Dermis blood vessel endothelial cell (primary cell): ENCODE data around the gene SEMA3D. TPM values are rescaled to one million over a fixed set of nuclear protein-coding genes. Genes with fewer than 3 reads are reported as not detected.
A peak's percentile ranks its signal among the peaks of the same experiment; 100 is the strongest.

Experiments
- DNase-seq: peaks from one replicate; pipeline ENCODE4 v3.0.0; 2010
- total RNA-seq: library from RNA; depleted of rRNA; stranded (reverse); fragments of >200 nt; gene quantifications from 2 replicates; pipeline ENCODE4 v1.2.3, GENCODE V29; 2014

SEMA3D gene
- total RNA-seq, 1 donor from 2014 or later = 20.4 TPM

DNA sequence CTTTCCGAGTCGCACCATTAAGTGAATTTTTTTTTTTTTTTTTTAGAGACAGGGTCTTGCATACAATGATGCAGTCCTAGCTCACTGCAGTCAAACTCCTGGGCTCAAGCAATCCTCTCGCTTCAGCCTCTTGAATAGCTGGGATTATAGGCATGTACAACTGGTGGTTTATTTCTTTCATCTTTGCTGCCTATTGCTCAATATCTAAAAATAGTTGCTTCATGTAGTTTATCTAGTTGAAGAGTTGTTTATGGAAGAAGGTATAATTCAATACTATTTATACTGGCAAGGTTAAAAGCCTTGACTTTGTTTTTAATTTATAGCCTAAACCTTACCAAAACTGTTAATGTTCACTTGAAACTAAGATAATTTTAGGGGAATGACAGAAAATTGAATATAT is 66.9 kb downstream of the SEMA3D start:
- no peak for DNase-seq

DNA sequence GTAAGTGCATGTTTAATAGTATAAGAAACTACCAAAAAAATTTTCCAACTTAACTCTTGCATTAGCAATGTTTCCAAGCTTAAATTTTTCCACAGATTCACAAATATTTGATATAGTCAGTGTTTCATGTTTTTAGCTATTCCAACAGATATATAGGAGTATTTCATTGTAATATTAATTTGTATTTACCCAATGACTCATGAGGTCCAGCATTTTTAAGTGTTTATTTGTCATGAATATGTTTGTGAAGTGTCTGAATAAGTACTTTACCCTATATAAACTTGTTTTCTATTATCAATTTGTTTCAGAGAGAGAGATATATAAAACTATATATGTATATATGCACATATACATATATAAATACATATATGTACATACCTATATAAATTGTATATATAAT is 71.0 kb downstream of the SEMA3D start:
- DNase-seq = no peak

DNA sequence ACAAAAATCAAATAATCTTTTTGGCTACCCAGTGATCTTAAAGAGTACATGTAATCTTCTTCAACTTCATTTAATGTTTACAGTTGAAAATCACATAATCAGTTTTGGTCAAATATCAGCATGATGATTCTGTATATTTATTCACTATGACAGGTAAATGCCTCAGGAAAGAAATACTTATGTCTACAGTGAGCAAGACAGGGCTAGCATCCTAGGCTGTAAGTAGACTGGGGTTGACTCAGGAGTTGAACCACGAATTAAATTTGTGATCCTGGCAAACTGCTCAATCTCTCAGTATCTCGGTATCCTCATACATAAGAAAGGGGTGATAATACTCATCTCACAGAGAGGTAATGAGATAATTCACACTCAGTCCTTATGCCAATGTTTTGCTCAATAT is 71.8 kb downstream of the SEMA3D start:
- DNase-seq = no peak

DNA sequence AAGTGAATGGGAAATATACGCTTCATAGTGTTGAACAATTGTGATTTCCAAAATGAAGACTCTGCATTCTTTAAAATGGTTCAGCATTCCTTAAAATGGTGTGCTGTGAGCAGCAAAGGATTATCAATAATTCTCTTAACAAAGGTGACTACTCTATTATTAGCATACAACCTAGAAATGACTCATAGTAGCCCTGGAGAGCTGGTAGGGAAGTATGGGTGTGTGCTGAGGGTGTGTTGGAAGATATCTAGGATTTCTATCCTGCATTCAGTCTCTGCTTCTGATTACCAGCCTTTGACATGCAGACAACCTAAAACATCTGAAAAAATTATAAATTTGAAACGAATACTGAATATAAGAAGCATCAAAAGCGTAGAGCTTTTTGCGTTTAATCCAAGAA is 72.5 kb downstream of the SEMA3D start:
- DNase-seq = no peak

DNA sequence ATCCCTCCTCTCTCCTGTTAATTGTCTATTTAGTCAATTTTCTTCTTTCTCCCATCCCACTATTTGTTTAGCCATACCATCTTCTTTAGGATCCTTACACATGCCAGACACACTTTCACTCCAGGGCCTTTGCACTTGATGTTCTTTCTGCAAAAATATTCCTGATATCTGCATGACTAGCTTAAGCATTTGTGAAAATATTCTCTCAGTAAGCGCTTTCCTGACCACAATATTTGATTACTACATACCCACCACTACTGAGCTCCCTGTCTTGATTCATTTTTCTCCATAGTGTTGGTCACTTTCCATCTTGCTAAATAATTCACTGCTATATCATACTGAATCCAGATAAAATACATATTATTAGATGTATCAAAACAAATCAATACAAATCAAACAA is 75.1 kb downstream of the SEMA3D start:
- DNase-seq = no peak

DNA sequence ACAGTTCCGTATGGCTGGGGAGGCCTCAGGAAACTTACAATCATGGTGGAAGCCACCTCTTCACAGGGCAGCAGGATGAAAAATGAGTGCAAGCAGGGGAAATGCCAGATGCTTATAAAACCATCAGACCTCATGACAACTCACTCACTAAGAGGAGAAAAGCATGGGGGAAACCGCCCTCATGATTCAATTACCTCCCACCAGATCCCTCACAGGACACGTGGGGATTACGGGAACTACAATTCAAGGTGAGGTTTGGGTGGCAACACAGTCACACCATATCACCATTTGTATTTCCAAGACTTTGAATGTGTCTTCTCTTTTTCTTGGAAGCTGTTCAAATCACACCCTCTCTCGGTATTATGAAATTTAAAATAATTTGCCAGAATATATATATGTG is 80.1 kb downstream of the SEMA3D start:
- DNase-seq = no peak

DNA sequence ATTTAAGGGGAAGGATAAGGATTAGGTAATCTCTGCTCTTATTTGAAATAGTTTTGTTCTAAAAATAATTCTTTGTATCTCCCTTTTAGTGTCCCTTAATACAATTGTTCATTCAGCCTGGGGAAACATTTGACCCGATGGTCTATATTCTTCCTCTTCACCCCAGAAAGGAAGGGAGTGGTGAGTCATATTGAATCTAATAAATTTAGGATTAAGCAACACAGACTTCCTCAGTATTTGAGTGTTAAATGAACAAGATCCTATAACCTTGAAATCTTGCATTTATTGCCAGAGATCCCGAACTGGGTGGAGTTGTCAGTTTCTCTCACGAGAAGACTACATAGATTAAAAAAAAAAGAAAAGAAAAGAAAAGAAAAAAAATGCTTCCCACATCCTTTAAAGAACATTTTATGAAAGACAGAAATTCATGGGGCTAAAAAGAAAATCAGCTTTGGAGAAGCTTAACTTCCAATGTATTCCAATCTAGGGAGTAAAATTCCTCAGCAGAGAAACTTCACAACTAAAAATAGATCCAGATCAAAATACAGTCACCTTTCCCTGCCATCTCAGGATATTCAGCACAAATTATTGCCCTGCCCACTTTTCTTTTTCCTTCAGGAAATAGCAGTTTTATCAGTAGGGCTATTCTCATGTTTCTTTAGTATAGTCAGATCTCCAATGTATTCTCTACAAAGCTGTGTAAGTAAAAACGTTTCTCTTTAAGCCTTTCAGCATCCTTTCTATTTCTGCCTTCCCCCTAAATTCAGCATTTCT is 82.2 kb downstream of the SEMA3D start:
- DNase-seq = peak; percentile 51

DNA sequence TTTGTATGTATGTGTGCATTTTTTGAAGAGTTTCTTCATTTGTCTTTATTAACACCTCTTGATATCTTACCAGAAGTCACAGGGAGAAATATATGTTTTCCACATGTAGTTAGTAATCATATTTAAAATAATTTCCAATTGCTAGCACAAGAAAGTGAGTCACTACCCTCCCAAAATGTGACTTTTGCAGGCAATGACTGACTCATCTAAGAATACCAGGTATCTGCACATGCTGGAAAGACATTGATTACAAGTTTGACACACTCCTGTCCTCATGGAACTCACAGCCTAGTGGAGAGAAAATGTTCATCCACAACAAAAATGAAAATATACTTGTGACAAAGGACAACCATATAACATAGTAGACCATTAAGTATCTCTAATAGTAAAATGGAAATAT is 82.9 kb downstream of the SEMA3D start:
- peak; percentile 18 for DNase-seq

DNA sequence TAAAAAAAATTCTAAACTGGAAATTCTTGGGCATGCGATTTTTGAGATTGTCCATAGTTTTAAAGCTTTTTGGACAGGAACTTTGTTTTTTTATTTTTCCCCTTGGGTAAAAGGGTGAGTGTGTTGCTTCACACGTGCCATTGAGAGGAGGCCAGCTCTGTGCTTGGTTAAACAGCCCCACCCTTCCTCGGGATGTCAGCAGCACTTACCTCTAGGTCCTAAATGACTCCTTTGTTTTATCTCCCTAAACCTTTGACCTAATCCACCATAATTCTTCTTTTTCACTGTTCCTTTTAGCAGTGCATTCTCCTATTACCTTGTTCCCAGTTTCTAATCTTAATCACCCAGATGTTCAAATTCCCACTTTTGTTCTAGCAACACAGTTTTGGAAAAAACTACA is 83.5 kb downstream of the SEMA3D start:
- DNase-seq = no peak

DNA sequence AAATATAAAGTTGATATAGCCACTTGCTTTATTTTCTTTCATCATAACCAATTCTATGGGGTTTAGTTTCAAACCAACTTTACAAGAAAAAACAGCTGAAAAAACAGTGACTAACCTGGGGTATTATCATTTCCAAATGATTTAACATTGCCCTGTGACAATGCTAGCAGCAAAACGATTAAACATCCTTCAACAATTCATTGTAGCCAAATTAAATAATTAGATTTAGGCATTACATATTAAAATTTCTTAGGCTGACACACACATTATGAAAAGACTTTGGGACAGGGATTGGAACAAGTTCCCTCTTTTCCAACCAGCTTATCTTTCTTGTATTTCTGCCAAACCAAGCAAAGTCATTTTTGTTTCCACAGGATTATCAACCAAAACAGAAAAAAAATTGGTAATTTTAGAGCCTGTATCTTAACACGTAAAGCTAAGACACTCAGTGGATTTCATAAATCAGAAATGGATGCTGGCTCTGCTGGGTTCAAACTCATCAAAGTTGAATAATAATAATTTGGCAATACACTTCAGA is 84.0 kb downstream of the SEMA3D start:
- DNase-seq = no peak

DNA sequence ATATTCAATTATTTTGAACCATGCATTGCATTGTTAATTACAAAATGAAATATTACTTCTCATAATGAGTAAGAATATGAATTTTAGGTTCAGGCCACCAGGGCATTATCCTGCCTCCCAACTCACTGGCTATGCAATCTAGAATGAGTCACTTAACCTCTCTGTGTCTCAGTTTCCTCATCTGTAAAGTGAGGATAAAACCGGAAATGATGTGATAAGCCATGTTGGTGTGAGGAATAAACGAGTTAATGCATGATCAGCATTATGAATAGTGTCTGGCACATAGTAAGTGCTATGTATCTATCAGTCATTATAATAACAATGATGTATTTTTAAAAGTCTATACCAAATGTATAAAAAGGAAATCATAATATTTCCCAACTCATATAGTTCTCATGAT is 85.5 kb downstream of the SEMA3D start:
- DNase-seq = peak; percentile 16

DNA sequence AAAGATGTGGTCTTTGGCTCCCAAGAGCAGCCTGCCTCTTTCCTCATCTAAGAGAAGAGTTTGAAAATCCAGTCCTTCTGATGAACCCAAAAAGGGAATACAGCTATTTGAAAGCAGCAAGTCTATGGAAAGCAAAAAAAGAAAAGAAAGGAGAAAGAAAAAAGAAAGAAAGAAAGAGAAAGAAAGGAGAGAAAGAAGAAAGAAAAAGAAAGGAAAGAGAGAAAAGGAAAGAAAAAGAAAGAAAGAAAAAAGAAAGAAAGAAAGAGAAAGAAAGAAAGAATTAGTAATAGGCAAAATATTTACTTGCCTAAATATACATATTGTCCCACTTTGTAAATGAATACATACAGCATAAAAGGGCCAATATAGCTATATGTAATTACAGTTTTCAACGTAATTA is 89.0 kb downstream of the SEMA3D start:
- no peak for DNase-seq

DNA sequence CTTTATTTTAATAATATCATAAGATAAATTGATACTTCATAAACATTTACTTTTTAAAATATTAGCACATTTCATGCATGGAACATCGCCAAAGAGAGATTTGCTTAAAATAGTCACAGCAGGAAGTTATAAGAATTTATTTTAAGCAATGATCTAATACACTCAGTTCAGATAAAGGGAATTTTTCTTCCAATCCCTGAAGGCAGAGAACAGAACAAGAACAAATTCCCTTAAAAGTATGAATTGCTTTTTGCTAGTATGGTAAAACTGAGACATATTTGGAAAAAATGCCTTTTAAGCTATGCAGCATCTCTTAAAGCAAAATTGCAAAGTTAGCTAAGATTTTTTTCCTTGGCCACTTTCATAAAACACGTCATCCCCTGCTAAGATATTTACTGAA is 91.0 kb downstream of the SEMA3D start:
- DNase-seq = peak; percentile 4

DNA sequence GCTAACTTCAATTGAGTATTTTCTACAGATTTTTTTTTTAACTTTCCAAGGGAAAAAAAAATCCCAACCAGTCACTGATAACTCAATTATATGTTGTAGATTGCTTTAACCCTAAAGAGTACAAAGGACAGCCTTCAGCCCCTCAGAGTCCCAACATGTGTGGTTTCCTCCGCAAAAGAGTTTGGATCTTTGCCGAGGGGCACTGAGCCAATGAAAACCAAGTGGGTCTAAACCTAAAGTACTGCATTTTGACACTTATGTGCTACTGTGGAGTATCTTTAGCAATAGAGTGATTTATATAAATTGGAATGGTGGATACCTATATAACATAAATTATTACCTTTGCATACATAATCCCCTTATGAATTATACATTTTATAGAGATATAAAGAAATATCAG is 91.5 kb downstream of the SEMA3D start:
- peak; percentile 27 for DNase-seq

DNA sequence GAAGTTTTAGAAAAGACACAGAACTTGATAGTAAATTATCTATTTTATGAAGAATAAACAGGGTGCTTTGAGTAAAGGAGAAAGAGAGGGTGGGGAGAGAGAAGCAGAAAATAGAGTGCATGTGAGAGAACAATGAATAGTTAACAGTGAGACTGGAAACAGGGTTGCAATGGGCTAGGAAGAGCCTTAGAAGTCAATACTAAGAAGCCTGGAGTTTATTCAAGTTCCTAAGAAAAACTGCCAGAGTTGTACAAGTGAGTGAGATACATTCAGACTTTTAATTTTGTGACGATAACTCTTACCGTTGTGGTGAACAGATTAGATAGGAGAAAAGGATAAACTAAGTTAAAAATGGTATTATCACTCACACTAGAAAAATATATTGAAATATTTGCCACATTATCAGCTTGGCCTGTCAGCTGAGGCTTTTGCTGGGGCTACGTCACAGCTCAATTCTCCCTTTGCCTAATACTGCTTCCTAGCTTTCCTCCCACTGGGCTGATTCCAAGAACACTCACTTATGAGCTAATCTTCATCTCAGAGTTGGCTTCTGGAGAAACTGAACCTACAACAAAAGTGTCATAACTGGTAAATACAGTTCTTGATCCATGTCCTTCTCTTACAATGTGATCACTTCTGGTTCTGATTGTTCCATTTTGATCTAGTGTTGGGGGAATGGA is 92.7 kb downstream of the SEMA3D start:
- DNase-seq = no peak

DNA sequence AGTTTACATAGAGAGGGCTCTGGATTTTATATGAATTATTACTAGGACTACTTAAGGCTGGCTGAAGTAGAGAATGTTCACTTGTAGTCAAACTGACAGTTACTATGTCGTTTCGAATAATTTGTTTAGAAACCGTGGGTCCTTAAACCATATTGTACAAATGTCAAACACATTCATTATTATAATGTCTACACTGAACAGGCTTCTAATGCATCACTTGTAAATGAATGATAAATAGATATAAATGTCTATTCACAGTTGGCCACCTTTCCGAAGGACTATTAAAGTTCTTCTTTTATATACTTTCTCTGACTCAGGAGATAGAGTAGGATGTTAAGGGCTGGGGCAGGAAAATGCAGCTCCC is 95.3 kb downstream of the SEMA3D start:
- no peak for DNase-seq

DNA sequence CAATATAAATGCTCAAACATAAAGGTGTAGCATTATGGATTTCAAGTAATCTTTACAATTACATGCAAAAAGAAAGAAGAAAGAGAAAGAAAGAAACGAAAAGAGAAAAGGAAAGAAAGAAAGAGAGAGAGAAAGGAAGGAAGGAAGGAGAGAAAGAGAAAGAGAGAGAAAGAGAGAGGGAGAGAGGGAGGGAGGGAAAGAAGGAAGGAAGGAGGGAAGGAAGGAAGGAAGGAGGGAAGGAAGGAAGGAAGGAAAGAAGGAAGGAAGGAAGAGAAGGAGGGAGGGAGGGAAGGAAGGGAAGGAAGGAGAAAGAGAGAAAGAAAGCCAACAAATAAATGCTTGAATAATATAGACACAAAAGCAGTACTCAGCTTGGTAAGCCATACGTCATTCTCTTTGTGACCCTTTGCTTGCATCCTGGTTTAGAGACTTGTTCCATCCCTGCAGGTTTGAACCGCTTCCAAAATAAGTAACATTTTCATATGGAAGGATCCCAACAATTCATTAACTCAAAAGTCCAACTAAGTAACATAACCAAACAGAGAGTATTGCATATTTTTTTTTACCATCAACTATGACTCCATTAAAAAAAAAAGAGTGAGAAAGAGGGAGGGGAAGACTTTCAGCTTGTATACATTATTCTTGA is 95.8 kb downstream of the SEMA3D start:
- no peak for DNase-seq

DNA sequence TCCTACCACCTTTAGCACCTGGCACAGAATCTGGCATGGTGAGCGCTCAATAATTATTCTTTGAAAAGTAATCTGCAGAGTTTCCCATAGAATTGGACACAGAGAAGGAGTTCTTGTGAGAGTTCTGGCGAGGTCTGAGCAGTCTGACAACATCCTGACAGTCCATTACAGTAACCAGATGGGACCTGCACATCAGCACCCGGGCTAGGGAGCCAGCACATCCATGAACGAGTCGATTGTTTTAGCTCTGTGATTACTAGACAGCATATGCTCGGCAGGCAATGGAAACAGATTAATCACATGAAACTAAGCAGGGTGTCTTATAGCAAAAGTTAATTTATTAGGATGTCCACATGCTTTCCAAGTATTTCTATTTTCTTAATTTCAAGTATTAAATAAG is 96.7 kb downstream of the SEMA3D start:
- DNase-seq = no peak

DNA sequence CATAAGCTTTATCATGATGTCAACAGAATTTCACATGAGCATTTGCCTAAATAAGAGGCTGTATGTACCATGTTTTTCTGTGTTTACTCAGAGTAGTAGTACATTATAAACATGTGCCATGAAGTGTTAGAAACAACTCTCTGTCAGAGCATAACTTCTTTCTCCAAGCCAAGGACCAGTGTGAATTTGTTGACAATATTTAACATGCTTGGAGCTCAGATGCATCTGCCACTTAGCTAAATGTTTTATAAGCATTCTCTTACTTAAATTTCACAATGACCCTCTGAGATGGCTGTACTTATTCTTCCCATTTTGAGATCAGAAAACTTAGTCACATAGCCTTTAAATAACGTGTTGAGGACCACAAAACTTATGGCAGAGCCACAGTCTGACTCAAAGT is 105.0 kb downstream of the SEMA3D start:
- no peak for DNase-seq

DNA sequence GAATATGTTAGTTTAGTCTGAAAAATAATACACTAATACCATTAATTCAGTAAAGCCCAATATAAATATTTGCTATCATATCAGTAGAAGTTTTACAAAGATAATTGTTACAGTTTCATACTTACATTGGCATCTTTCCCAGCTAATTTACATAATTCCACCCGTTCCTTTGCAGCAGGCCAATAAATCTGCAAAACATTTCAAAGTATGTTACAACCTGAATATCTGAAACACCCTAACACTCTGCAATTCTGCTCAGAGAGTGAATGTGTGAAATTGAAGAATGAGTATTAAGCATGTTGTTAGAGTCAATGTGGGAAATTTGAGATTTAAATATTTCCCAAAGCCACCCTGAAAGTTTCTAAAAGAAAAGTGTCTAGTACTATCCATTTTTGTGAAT is 105.5 kb downstream of the SEMA3D start:
- DNase-seq = no peak

DNA sequence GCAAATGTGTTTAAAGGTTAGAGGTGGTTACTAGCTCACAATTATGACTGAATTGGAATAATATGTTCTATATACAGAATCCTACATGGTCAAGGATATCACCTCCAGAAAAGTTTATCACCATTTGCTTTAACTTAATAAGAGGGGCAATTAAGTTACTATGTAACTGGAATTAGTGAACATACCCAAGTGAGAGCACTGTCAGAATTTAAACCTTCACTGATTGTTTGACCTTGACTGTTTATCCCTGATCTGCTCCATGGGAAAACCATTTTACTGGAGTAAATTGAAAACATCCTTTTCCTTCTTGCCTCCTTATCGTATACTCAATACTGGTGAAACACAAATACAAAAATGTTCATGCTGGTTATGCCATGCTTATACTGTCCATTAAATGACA is 107.4 kb downstream of the SEMA3D start:
- no peak for DNase-seq

DNA sequence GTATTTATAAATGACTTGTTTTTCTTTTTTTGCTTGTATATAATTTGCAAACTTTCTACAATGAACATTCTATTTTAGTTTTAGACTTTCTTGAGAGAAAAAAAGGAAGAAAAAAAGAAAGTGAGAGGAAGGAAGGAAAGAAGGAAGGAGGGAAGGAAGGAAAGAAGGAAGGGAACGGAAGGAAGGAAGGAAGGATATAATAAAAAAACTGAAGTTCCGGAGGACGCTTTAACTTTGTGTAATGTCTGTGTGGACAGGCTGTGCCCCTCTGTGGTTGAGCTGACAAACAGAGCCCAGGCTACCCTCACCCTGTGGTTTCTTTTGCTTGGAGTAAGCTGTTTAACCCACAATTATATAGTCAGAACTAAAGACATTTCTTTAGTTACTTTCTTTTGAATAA is 108.7 kb downstream of the SEMA3D start:
- no peak for DNase-seq

DNA sequence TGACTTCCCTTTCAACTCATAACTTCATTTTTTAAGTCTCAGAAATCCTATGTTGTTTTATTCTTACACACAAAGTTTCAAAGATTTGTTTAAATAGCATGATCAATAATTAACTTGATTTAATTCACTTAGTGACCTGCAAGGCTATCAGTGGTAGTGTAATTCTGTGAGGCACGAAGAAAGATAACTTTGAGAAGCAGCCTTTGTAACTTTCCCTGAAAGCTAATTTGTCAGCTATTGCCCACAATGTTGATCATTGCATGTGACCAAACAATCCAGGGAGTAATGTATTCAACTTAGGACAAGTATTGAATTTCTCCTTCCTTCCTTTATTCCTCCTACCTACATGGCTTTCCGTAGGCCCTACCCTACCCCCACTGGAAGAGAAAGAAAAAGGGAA is 111.0 kb downstream of the SEMA3D start:
- no peak for DNase-seq

DNA sequence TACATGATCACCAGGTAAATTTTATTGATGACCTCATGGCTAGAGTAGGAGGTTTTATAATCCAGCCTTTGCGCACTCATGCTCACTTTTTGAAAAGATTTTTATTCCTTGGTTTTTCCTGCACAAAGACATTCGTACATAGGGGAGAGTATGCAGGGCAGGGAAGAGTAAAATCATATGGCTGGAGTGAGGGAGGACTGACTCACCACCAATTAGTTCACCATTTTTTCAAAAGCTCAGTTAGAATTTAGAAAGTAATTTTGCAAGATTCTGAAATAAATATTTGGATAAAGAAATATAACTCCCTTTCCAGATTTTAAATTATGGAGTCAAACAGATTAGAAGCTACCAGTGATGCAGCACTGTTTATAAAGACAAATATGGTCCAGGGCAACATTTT is 111.9 kb downstream of the SEMA3D start:
- no peak for DNase-seq
